Hematopoietic multipotent progenitor cell treated with erythropoietin and hydrocortisone succinate and interleukin-3 and kit ligand, for 17 days (in vitro differentiated cells): ENCODE measurements around the gene ITGB2.

Experiments
- DNase-seq: peaks from one replicate; pipeline ENCODE4 v3.0.0-alpha.2; 2015; ENCODE audit warnings: low spot score

Gene ITGB2

GRCh38 chr21:44846485-44847260, 74.0 kb downstream of the ITGB2 start:
- DNase-seq, result no peak

GRCh38 chr21:44846224-44846484, 74.5 kb downstream of the ITGB2 start:
- no peak for DNase-seq

- DNase-seq, result peak; percentile 72
These were observed 75.1 kb downstream of the ITGB2 start for GRCh38 chr21:44845418-44846223.

GRCh38 chr21:44844256-44844655, 76.4 kb downstream of the ITGB2 start:
- DNase-seq, result no peak

GRCh38 chr21:44842721-44843445, 77.8 kb downstream of the ITGB2 start:
- no peak for DNase-seq

- DNase-seq, result no peak
These were observed 78.6 kb downstream of the ITGB2 start for GRCh38 chr21:44842087-44842486.

GRCh38 chr21:44840771-44841170, 79.9 kb downstream of the ITGB2 start:
- DNase-seq, result no peak

GRCh38 chr21:44838951-44839350, 81.7 kb downstream of the ITGB2 start:
- no peak for DNase-seq

GRCh38 chr21:44838039-44838895, 82.4 kb downstream of the ITGB2 start:
- DNase-seq, result no peak

GRCh38 chr21:44837537-44837936, 83.2 kb downstream of the ITGB2 start:
- DNase-seq, result no peak

GRCh38 chr21:44836666-44837471, 83.8 kb downstream of the ITGB2 start:
- DNase-seq, result no peak

- DNase-seq, result no peak
These were observed 84.4 kb downstream of the ITGB2 start for GRCh38 chr21:44836349-44836665.
